GM03348 (cell line): ENCODE data around the gene ZSCAN18.

Experiments
- DNase-seq: peaks from one replicate; pipeline ENCODE4 v3.0.0; 2012; ENCODE audit warnings: low spot score

Gene ZSCAN18

GRCh38 chr19:58086825-58087710 is 11.0 kb downstream of the ZSCAN18 start:
- DNase-seq, result no peak

- no peak for DNase-seq
These were observed 12.6 kb downstream of the ZSCAN18 start for GRCh38 chr19:58085348-58085875.

GRCh38 chr19:58084596-58085347 is 13.3 kb downstream of the ZSCAN18 start:
- DNase-seq, result no peak

- DNase-seq, result no peak
These were observed 15.0 kb downstream of the ZSCAN18 start for GRCh38 chr19:58083021-58083420.

- DNase-seq, result no peak
These were observed 18.2 kb downstream of the ZSCAN18 start for GRCh38 chr19:58079792-58080191.

GRCh38 chr19:58067240-58067912 is 30.7 kb downstream of the ZSCAN18 start:
- no peak for DNase-seq

GRCh38 chr19:58063712-58064111 is 34.3 kb downstream of the ZSCAN18 start:
- no peak for DNase-seq

- DNase-seq, result no peak
These were observed 37.8 kb downstream of the ZSCAN18 start for GRCh38 chr19:58060231-58060630.

- no peak for DNase-seq
These were observed 38.4 kb downstream of the ZSCAN18 start for GRCh38 chr19:58059671-58060078.

GRCh38 chr19:58059003-58059670 is 38.9 kb downstream of the ZSCAN18 start, which contains the start of gene ZNF135:
Gene ZNF135 (plus strand): TSS chr19:58059282. CDS start chr19:58060003, 721 bp downstream.
- DNase-seq, result peak; percentile 92

GRCh38 chr19:58058467-58058866 is 39.6 kb downstream of the ZSCAN18 start:
- no peak for DNase-seq

GRCh38 chr19:58056861-58057260 is 41.2 kb downstream of the ZSCAN18 start:
- DNase-seq, result no peak

- DNase-seq, result no peak
These were observed 41.8 kb downstream of the ZSCAN18 start for GRCh38 chr19:58056261-58056660.

- no peak for DNase-seq
These were observed 42.8 kb downstream of the ZSCAN18 start for GRCh38 chr19:58054901-58055874.

GRCh38 chr19:58053480-58054156 is 44.4 kb downstream of the ZSCAN18 start:
- no peak for DNase-seq

GRCh38 chr19:58052256-58052655 is 45.8 kb downstream of the ZSCAN18 start:
- no peak for DNase-seq

- no peak for DNase-seq
These were observed 50.4 kb downstream of the ZSCAN18 start for GRCh38 chr19:58047672-58048071.

- no peak for DNase-seq
These were observed 51.2 kb downstream of the ZSCAN18 start for GRCh38 chr19:58046856-58047255.

- DNase-seq, result no peak
These were observed 52.5 kb downstream of the ZSCAN18 start for GRCh38 chr19:58045411-58046050.
